ENCODE data around the gene CNIH3. TPM values are rescaled to one million over a fixed set of nuclear protein-coding genes. Genes with fewer than 3 reads are reported as not detected.

CNIH3 gene
- total and polyA plus RNA-seq, 2 of the 4 experiments (the other 2 are of a cell fraction) = 2.0 to 2.9 TPM

DNA sequence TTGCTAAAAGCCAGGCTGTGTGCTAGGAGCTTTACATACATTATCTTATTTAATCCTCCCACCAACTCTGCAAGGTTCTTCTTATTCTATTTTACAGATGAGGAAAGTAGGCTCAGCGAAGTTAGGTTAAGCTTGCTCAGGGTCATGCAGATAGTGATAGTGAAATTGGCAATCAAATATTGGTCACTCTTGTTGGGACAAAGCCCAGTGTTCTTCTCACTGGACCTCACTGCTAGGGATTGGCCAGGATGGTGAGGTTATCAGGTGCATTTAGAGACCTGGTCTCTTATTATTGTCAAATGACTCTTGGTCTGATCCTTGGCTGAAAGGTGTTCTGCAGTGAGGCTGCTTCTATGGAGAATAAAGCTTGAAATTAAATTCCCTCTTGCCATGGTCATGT is 145.1 kb downstream of the CNIH3 start:
- Histone ChIP-seq H2BK5ac (ENCODE audit: low read depth, low read length, poor library complexity, severe bottlenecking) (no peak overlapping the region), H3K4me1 (ENCODE audit: control insufficient read depth, insufficient read depth, low read length) (no peaks in the 10 kb centered on the region), H3K18ac (ENCODE audit: low read depth, low read length) (no peak overlapping the region), H3K14ac (replicated peaks; ENCODE audit: low read depth, low read length) (no peak overlapping the region), H4K5ac (ENCODE audit: low read depth, low read length) (no peak overlapping the region), H2BK120ac (ENCODE audit: low read depth, low read length) (no peak overlapping the region), H3K4ac (ENCODE audit: low read depth, low read length) (no peak overlapping the region), H2BK15ac (ENCODE audit: low read depth, low read length) (no peak overlapping the region), H3K36me3 (ENCODE audit: control insufficient read depth, insufficient read depth, low read length) (no peaks in the 10 kb centered on the region), H3K9me1 (ENCODE audit: insufficient read depth, low read length) (peaks cover 5% of the 10 kb centered on the region; the same call in 1 of the 2 replicates), H3K4me3 (ENCODE audit: insufficient read depth, low read depth, low read length) (no peak overlapping the region), H3K9me3 (ENCODE audit: control insufficient read depth, insufficient read depth, low read length) (peaks cover 3% of the 10 kb centered on the region), H3K4me2 (ENCODE audit: low read depth, low read length) (no peak overlapping the region), H3K9ac (ENCODE audit: low read depth, low read length) (no peak overlapping the region), H3K27me3 (ENCODE audit: control insufficient read depth, insufficient read depth, low read length) (peaks cover 4% of the 10 kb centered on the region), H3K56ac (ENCODE audit: extremely low read depth, insufficient read depth, low read length) (no peak overlapping the region), H3K23ac (ENCODE audit: low read depth, low read length) (no peak overlapping the region), H4K91ac (ENCODE audit: insufficient read depth, low read depth, low read length) (no peak overlapping the region), H4K8ac (ENCODE audit: low read depth in 2 of 2, low read length in 2 of 2) (no peak overlapping the region), H3K79me1 (ENCODE audit: low read depth in 1 of 2, low read length in 2 of 2) (no peaks in the 10 kb centered on the region), H2AK5ac (ENCODE audit: low read depth, low read length) (no peak overlapping the region), H2AK9ac (replicated peaks; ENCODE audit: low read depth, low read length, poor library complexity) (no peak overlapping the region), H4K20me1 (ENCODE audit: insufficient read depth, low read length) (no peaks in the 10 kb centered on the region), H2BK20ac (ENCODE audit: low read depth, low read length) (no peak overlapping the region), H2AFZ (replicated peaks; ENCODE audit: low read length, poor library complexity) (no peak overlapping the region), H3K27ac (ENCODE audit: insufficient read depth, low read length) (no peak overlapping the region)
- no peak for TF ChIP-seq CEBPB (IDR thresholded peaks at IDR 0.05; ENCODE audit: low read depth, low read length)
- ChIA-PET CTCF (no interaction called here), POLR2A (ENCODE audit: unreplicated experiment) (no interaction called here)
- DNase-seq (no peak), ATAC-seq (ENCODE audit: low read depth) (no peak)
- intact Hi-C loops (cut with micrococcal nuclease) (no loop called here), dilution Hi-C loops (cut with HindIII; ENCODE audit: low sequenced_read_pairs, unreplicated experiment) (no loop called here), in situ Hi-C loops (cut with MboI; ENCODE audit: low sequenced_read_pairs) (no loop called here)
- BruUV-seq (replicated peaks) = no TSS peak
- no CpG with 5 or more reads among the region's 1 CpG for WGBS, 2 experiments (ENCODE audit: extremely low coverage in 2 of 2, insufficient read length in 1 of 2)

Data from IMR-90 (cell line).